MG63 (cell line): Measurements from ENCODE around the gene SETBP1. TPM values are rescaled to one million over a fixed set of nuclear protein-coding genes. Genes with fewer than 3 reads are reported as not detected.
A peak's percentile ranks its signal among the peaks of the same experiment; 100 is the strongest.

Experiments
- DNase-seq: peaks from one replicate; pipeline ENCODE4 v3.0.0-alpha.2; 2020
- H3K27me3 ChIP-seq: fragments of 250-450 bp; sonication (Bioruptor Pico); 2 replicates; pipeline ENCODE4 v1.5.1; 2020; ENCODE audit warnings: mild to moderate bottlenecking, moderate library complexity
- H3K36me3 ChIP-seq: fragments of 250-450 bp; sonication (Bioruptor Pico); 2 replicates; pipeline ENCODE4 v1.5.1; 2020; ENCODE audit warnings: mild to moderate bottlenecking, moderate library complexity
- H3K4me3 ChIP-seq: fragments of 250-450 bp; sonication (Bioruptor Pico); 2 replicates; pipeline ENCODE4 v1.5.1; 2020; ENCODE audit warnings: mild to moderate bottlenecking, moderate library complexity
- H3K9me3 ChIP-seq: fragments of 250-450 bp; sonication (Bioruptor Pico); 2 replicates; pipeline ENCODE4 v1.5.1; 2020; ENCODE audit warnings: mild to moderate bottlenecking, moderate library complexity
- total RNA-seq: library from RNA; depleted of rRNA; stranded (reverse); fragments of >200 nt; shearing (Covaris generic); gene quantifications from 2 replicates; pipeline ENCODE4 v1.2.3, GENCODE V29; 2014; ENCODE audit warnings: low replicate concordance

Gene SETBP1
- total RNA-seq, 1 experiment from 2014 or later, result not detected

DNA sequence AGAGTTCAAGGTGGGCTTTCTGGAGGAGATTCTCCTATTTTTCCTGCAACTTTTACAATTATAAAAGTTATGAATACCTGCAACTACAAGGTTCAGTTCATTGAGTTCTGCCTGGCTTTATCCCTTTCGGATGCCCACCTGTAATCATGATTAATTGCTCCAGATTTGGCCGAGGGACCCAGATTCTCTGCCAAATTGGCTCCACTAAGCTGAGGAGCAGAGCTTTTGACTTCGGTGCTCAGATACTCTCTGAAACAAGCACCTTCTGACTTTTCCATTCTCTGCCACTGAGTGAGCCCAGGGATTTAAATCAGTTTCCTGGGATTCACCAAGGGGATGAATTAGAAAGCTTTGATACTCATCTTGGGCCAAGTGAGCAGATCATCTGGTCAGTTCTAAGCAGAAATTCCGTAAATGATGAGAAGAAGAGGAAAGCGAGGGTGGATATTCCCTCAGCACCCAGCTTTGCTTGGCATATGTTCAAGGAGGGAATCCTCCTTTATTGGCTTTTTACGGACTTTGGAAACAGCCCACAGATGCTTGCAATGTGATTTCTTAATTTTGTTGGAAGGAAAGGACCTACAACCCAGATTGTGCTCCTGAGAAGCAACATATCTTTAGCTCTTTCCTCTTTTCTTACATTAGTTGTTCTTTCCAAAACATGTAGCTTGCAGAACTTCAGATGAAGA is 179.2 kb downstream of the SETBP1 start:
- no peaks in the 10 kb centered on the region for H3K9me3 ChIP-seq
- DNase-seq, result no peak
- no peak overlapping the region for H3K4me3 ChIP-seq
- H3K27me3 ChIP-seq, result no peaks in the 10 kb centered on the region
- H3K36me3 ChIP-seq, result no peaks in the 10 kb centered on the region

DNA sequence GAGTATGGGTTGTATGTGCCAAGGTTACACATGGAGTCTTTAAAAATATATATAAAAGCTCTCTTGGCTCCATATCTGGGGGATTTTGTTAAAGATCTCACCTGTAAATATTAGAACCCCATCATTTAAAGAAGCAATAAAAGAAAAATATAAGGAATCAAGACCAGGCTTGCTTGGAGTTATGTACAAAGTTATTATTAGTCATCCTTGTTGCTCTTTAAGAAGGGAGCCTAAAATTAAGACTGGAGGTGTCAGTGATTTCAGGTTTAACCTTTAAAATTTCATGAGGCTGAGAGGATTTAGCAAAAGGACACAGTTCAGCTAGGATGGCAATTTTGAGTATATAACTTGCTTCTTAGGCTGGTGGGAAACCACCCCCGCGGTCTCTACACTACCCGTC is 181.4 kb downstream of the SETBP1 start:
- no peaks in the 10 kb centered on the region for H3K27me3 ChIP-seq
- DNase-seq, result no peak
- H3K4me3 ChIP-seq, result no peak overlapping the region
- H3K36me3 ChIP-seq, result no peaks in the 10 kb centered on the region
- no peaks in the 10 kb centered on the region for H3K9me3 ChIP-seq

DNA sequence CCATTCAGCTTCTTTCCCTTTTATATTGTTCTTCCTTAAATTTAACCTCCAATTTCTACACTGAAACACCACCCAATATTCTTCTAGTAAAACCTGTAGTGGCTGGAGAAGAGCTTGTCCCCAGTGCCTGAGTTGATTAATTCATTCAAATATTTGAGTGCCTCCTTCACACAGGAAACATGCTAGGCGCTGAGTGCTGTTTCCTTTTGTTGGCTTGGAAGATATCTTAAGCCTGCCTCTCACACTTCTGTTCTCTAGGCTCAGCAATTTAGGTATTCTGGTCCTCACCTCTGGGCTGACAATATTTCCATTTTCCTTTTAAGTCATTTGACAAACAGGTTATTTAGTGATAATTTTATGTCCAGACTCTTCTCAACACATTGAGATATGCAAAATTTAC is 185.4 kb downstream of the SETBP1 start:
- Histone ChIP-seq H3K27me3 (no peaks in the 10 kb centered on the region), H3K36me3 (no peaks in the 10 kb centered on the region), H3K4me3 (no peak overlapping the region), H3K9me3 (no peaks in the 10 kb centered on the region)
- DNase-seq, result no peak

DNA sequence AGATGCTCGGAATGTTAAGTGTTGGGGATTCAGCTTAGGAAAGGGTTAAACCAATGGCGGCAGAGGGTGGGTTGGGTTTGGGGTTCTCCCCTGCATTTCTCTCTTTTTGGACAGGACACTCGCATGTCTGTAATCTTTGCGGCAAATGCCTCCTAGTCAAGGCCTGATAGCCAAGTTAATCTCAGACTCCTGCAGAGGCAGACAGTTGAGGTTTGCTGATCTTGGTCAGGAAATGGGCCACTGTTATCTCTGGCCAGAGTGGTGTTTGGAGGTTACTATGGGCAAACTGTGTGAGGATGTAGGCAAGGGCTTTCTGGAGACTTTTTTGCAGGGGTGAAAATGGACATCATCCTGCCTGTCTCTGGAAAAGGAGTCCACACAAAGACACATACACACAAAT is 188.8 kb downstream of the SETBP1 start:
- H3K27me3 ChIP-seq, result no peaks in the 10 kb centered on the region
- no peak for DNase-seq
- no peaks in the 10 kb centered on the region for H3K9me3 ChIP-seq
- H3K36me3 ChIP-seq, result no peaks in the 10 kb centered on the region
- H3K4me3 ChIP-seq, result no peak overlapping the region

DNA sequence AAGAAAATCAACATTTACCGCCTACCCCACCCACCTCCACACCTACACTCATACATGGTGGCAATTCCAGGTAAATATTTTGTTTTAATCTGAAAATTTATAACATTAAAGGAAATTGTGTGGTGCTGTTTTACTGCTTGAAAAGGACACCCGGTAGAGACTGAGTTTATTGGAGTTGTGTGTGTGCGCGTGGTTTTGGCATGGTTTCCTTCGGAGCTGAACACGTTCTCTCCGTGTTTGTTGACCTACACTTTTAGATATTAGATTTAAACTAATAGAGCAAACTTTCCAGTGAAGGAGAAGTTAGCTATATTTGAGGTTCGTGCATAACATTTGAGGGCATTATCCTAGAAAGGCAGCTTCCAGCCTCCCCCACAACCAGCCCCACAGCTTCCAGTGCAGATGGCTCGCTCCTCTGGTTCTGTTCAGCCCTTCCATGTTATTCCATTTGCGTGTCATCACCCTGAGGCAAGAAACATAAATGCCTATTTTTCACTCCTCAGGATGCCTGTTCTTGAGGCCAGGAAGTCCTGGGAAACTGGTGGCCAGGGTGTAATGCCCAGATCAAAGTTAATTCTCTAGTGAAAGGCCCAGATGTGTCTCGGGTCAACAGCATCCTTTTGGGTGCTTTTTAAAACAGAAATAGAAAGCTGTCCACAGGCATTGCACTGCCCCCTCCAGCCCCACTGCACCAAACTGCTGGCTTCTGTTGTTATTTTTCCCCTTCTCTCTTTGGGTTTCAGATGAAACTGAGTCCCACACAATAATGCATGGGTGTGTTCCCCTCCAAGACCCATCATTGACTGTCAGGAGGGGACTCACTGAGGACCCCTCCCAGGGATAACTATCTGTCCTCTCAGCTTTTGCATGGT is 190.2 kb downstream of the SETBP1 start:
- DNase-seq, result no peak
- Histone ChIP-seq H3K4me3 (no peak overlapping the region), H3K9me3 (no peaks in the 10 kb centered on the region), H3K27me3 (no peaks in the 10 kb centered on the region), H3K36me3 (no peaks in the 10 kb centered on the region)

DNA sequence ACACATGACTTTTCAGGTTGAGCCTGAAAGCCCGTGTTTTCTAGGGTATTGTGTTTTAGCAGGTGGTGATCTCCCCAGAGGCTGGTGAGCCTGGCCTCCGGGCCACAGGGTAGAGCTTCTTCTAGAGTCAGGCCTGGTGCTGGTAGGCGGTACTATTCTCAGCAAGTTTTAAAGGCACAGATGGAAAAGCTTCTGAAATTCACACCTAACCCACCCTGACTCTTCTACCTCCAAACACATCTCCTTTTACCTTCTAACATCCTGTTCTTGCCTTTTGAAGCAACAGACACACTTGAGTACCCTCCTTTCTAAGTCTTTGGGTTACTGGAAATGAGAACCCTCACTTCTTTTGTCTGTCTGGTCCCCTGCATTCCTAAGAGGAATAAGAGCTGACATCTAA is 191.1 kb downstream of the SETBP1 start:
- no peaks in the 10 kb centered on the region for H3K27me3 ChIP-seq
- H3K36me3 ChIP-seq, result no peaks in the 10 kb centered on the region
- no peak overlapping the region for H3K4me3 ChIP-seq
- H3K9me3 ChIP-seq, result no peaks in the 10 kb centered on the region
- DNase-seq, result no peak

DNA sequence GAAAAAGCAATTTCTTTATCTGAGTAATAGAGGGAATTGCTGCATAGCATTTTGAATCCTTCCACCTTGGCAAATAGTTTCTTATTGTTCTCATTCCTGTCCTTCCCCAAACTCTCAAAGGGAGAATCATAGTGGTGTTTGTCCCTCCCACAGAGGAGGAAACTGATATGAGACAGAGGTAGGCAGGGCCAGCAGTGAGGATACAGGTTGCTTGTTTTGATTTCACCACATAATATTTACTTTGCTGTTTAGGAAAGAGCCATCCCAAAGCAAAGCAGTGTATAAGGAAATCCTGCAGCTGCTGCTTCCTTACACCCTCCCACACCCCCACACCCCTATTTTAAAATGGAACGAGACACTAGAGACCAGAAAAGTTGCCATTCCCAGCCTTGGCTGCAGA is 195.3 kb downstream of the SETBP1 start:
- DNase-seq, result no peak
- no peak overlapping the region for H3K4me3 ChIP-seq

DNA sequence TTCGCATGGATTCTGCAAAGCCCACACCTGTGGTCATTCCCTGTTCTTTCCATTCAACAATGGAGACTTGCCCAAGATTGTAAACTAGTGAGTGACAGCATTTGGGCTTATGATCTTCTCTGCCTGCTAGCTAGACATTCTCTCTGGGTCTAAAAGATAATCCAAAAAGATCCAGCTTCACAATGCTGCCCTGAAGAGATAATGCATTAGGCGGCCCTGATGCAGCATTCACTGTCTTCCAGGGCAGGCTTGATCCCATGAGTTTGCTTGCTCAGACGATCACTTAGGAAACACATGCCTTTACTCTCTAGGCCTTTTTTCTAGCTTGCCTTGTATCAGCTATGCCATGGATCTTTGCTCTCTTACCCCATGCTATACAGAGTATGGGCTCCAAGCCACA is 196.1 kb downstream of the SETBP1 start:
- Histone ChIP-seq H3K9me3 (no peaks in the 10 kb centered on the region), H3K36me3 (no peaks in the 10 kb centered on the region), H3K27me3 (no peaks in the 10 kb centered on the region), H3K4me3 (no peak overlapping the region)
- DNase-seq, result no peak

More for the DNA sequence above, 195.3 kb downstream of the SETBP1 start:
- Histone ChIP-seq H3K27me3 (no peaks in the 10 kb centered on the region), H3K9me3 (no peaks in the 10 kb centered on the region), H3K36me3 (no peaks in the 10 kb centered on the region)

DNA sequence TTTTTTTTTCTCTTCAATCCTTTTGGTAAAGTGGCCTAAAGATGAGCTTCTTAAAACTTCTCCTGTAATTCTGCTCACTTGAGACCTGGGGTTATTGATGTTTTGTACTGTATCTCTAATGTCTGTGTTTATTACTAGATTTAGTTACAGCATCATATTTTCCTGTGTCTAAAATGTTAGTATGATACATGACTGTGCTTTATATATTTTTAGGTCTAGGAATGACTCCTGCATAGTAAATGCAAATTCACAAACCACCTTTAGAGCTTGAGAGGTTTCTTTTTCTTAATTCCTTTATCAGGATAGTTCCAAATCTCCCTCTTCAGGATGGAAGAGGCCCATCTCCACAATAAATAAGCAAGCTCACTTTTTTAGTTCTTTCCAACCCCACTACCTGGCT is 197.6 kb downstream of the SETBP1 start:
- no peaks in the 10 kb centered on the region for H3K27me3 ChIP-seq
- H3K9me3 ChIP-seq, result no peaks in the 10 kb centered on the region
- no peak for DNase-seq
- H3K4me3 ChIP-seq, result no peak overlapping the region
- H3K36me3 ChIP-seq, result no peaks in the 10 kb centered on the region

DNA sequence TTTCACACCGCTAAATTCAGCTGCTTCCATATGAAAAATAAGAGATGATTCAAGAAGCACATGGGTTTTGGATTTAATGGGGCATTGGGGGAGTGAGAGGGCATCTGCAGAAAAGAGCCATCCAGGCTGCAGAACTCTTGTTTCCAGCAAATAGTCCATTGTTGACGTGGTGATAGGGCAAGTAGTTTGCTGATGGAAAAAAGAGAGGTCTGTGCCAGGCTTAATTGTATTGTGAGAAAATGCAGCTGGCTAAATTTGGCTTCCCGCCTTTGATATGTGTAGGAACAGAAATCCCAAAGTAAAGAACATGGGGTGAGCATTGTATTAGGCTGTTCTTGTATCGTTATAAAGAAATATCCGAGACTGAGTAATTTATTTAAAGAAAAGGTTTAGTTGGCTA is 199.5 kb downstream of the SETBP1 start:
- no peak for DNase-seq
- no peaks in the 10 kb centered on the region for H3K36me3 ChIP-seq
- H3K27me3 ChIP-seq, result no peaks in the 10 kb centered on the region
- no peaks in the 10 kb centered on the region for H3K9me3 ChIP-seq
- no peak overlapping the region for H3K4me3 ChIP-seq

DNA sequence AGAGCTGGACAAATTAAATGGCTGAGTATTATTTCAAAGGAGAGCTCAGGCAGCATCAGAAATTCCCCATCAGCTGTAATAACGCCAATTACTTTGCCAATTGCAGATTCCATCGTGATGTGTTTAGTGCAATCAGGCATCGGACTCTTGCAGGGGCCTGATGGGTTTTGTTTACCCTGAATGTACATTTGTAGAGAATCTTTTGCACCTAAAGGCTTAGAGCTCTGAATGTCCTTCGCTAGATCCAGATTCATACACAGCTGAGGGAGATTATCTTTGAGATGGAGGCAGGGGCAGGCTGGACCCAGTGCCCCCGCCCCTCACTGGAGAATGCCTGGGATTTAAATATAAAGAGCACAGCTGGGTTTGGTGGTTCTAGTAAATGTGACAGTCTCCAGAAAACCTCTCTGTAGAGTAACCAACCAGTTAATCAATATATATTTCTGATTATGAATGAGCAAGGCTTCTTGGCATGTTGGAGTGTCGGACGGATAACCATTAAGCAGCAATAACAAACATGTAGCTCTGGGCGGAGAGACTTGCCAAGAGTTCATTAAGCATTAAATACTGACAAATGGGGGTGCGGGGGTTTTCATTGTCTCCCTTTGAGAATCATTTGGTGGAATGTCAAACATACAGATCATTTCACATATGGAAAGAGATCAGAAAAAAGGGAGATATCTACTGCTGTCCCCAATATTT is 200.9 kb downstream of the SETBP1 start:
- DNase-seq, result no peak
- no peak overlapping the region for H3K4me3 ChIP-seq
- H3K9me3 ChIP-seq, result no peaks in the 10 kb centered on the region
- H3K36me3 ChIP-seq, result no peaks in the 10 kb centered on the region
- H3K27me3 ChIP-seq, result no peaks in the 10 kb centered on the region

DNA sequence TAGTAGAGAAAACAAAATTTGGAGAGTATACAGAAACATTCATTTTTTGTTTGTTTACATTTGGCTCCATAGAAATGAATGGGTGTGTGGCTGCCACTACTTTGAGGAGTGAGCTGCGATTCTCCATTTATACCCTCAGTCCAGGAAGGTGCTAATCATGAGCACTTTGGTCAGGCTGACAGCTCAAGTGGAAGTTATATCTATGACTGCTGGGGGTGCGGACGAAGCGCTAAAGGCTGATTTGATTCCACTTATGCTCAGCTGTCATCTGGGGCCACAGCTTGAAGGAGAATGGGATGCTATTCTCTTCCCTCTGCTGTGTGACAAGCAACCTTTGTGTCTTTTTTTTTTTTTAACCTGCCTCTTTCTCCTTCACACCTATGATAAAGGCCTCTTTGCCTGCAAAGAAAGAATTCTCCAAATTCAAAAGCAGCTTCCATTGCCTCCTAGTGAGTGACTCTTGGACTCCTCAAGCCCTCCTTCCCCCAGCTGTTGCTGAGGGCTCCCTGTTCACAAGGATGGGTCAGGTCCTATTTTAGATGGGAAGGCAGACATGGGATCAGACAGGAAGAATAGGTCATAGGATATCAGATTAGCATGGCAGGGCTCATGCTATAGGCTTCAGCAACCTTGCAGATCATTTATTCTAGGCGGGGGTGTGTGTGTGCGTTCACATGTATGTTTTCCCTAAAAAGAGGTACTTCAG is 201.6 kb downstream of the SETBP1 start:
- Histone ChIP-seq H3K27me3 (no peaks in the 10 kb centered on the region), H3K36me3 (no peaks in the 10 kb centered on the region), H3K9me3 (no peaks in the 10 kb centered on the region), H3K4me3 (no peak overlapping the region)
- no peak for DNase-seq

DNA sequence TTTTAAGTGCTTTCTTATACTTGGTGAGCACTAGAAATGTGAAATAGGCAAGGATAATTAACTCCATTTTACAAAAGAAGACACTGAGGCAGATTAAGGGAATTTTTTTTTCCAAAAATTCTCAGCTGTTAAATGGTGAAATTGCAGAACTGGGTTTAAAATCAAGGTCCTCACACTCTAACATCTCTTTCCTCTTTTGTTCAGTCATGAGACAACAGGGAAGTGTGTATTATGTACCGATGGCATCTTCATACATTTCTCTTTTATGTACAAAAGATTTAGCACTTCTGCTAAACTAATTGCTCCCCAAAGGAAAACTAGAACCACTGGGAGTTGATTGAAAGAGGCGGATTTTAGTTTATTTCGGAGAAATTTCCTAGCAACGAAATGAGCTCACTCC is 203.0 kb downstream of the SETBP1 start:
- DNase-seq, result no peak
- no peaks in the 10 kb centered on the region for H3K9me3 ChIP-seq
- no peaks in the 10 kb centered on the region for H3K27me3 ChIP-seq
- H3K36me3 ChIP-seq, result no peaks in the 10 kb centered on the region
- no peak overlapping the region for H3K4me3 ChIP-seq

DNA sequence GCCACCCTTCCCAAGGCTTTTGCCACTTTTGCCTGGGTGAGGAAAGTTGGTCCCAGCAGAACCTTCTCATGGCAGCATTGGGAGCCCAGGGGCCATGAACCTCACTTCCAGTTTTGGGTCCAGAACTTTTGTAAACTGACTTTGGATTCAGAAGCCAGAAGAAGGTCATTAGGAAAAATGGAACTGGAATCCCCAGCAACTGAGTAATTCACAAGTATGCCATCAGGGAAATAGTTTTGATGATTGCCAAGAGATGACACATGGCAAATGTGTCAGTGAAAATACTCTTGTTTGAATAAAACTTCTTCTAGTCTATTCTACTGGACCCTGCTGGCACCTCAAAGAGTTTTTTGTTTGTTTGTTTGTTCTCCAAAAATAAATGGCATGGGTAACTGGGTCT is 203.7 kb downstream of the SETBP1 start:
- no peak overlapping the region for H3K4me3 ChIP-seq
- no peak for DNase-seq
- no peaks in the 10 kb centered on the region for H3K9me3 ChIP-seq
- no peaks in the 10 kb centered on the region for H3K27me3 ChIP-seq
- H3K36me3 ChIP-seq, result no peaks in the 10 kb centered on the region

DNA sequence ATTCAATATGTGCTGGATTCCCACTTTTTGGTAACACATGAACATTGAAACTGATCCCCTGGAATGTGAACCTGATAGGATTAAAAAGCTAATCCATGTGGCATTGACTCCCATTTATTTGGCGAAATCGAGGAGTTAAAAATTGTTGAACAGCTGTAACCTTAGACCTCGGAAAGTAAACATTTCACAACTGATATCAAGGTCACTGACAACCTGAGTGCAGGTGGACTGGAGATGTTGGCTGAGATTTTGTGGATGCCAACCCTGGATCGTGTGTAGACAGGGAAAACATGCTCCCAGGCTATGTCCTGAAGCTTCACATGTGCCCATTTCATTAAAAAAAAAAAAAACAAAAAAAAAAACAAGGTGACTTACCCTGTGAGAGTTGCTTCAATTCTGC is 204.8 kb downstream of the SETBP1 start:
- Histone ChIP-seq H3K9me3 (no peaks in the 10 kb centered on the region), H3K27me3 (no peaks in the 10 kb centered on the region), H3K36me3 (no peaks in the 10 kb centered on the region), H3K4me3 (no peak overlapping the region)
- DNase-seq, result no peak

DNA sequence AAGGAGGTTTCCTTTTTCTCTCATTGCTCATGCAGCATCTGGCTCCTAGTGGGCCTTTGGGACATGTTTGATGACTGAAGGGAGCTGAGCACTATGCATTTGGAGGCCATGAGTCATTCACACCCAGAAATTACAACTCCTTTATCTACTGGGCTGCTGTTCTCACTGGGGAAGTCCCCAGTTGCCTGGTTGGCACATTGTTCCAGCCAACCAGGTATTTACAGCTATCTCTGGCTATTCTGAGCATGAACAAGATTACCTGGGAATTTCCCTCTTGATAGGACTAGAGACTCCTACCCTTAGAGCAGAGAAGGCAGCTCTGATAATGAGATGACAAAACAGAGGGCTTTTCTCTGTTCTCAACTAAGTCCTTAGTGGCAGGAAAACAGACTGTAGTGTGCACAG is 206.5 kb downstream of the SETBP1 start:
- Histone ChIP-seq H3K36me3 (no peaks in the 10 kb centered on the region), H3K4me3 (no peak overlapping the region), H3K9me3 (no peaks in the 10 kb centered on the region), H3K27me3 (no peaks in the 10 kb centered on the region)
- peak; percentile 18 for DNase-seq

DNA sequence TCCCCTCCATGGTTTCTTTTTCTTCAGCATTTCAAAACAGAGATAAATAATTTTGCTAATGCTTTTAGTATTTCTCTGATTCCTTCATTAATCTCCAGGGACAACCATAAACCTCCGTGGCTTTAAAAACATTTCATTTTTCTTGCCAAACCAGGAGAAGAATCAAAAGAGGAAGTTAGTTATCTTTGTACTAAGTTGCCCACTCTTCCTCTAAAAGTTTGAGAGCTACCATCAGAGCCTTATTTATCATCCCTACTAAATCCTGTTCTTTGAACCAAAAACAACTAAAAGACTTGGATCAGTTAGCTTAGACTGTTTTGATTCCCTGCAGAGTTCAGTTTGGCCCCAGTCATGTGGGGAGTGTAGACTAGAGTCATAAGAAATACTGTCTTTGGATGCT is 208.4 kb downstream of the SETBP1 start:
- no peak overlapping the region for H3K4me3 ChIP-seq
- no peaks in the 10 kb centered on the region for H3K9me3 ChIP-seq
- H3K27me3 ChIP-seq, result no peaks in the 10 kb centered on the region
- H3K36me3 ChIP-seq, result no peaks in the 10 kb centered on the region
- no peak for DNase-seq
